Mucosa of stomach (tissue), 1 donor: ENCODE data around the gene PDF.

Experiments
- H3K27me3 ChIP-seq: one replicate; pipeline ENCODE4 v1.7.0; 2013; ENCODE audit warnings: mild to moderate bottlenecking, low read length; ENCODE audit not compliant: control insufficient read depth, insufficient read depth
- H3K36me3 ChIP-seq: one replicate; pipeline ENCODE4 v1.7.0; 2013; ENCODE audit warnings: low read length; ENCODE audit not compliant: control insufficient read depth, insufficient read depth
- H3K4me1 ChIP-seq: one replicate; pipeline ENCODE4 v1.7.0; 2013; ENCODE audit warnings: mild to moderate bottlenecking, low read length; ENCODE audit not compliant: control insufficient read depth, insufficient read depth
- H3K4me3 ChIP-seq: one replicate; pipeline ENCODE4 v1.7.0; 2013; ENCODE audit warnings: low read length
- H3K9ac ChIP-seq: one replicate; pipeline ENCODE4 v1.7.0; 2013; ENCODE audit warnings: mild to moderate bottlenecking, low read length, moderate library complexity
- H3K9me3 ChIP-seq: one replicate; pipeline ENCODE4 v1.7.0; 2013; ENCODE audit warnings: mild to moderate bottlenecking, low read length, moderate library complexity; ENCODE audit not compliant: control insufficient read depth
- donor health status: Pancreatic carcinoma.

PDF gene

DNA sequence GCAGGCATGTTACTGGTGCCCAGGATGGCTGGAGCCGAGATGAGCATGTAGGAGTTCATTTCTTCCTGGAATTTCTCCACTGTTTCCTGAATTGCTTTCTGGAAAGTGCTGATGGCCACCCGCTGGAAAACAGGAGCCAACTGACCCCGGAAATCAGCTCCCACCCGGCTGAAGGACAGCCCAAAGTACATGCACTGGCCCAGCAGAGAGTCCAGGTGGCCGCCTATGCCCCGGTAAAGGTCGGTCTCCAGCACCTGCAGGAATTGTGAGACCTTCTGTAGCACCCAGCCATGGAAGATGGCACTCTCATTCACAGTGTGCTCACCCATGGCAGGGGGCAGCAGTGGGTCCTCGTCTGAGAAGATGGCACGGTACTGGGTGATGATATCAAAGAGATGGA is 4.3 kb upstream of the PDF start:
- no peak overlapping the region for H3K4me3 ChIP-seq
- H3K27me3 ChIP-seq = no peaks in the 10 kb centered on the region
- H3K4me1 ChIP-seq = peaks cover 7% of the 10 kb centered on the region
- H3K36me3 ChIP-seq = peaks cover 6% of the 10 kb centered on the region
- H3K9me3 ChIP-seq = no peaks in the 10 kb centered on the region
- no peak overlapping the region for H3K9ac ChIP-seq

DNA sequence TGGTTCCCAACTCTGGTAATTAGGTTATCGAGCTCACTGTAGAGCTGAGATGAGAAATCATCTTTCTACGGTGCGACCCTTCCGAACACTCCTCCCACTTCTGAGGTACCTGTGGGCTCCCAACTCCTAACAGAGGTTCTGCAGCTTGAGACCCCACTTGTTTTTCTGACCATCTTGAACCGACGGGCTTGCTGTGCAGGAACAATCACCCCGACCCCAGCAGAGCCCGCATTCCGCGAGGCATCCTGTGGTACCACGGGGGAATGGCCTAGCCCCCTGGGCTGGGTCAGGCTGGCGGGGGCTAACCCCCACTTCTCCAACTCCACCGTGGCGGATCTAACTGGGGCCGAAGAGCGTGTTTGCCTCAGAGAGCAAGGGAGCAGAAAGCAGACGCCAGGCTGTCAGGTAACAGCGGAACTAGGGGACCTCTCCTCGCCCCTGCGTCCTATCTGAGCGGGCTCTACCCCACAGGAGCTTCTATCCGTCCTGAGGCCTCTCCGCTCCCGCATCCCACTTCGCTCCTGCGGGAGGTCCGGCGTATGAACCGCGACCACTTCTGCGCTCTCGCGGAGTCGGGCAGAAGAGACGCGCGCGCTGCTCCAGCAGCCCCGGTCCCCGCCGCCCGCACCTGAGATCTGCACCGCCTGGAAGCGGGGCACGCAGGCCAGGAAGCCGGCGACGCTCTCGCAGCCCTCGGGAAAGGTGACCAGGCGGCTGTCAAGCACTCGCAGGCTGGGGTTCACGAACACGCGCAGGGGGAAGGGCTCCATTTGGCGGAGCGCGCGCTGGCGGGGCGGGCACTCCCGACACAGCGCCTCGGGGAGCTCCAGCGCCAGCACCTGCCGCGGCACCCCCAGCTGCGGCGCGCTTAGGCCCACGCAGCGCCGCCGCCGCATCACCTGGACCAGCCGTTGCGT is 761 bp downstream of the PDF start:
- H3K36me3 ChIP-seq = peaks cover 6% of the 10 kb centered on the region
- peak overlapping the region; percentile 49 for H3K4me3 ChIP-seq
- H3K9me3 ChIP-seq = no peaks in the 10 kb centered on the region
- peaks cover 36% of the 10 kb centered on the region for H3K4me1 ChIP-seq
- peak overlapping the region; percentile 78 for H3K9ac ChIP-seq
- H3K27me3 ChIP-seq = no peaks in the 10 kb centered on the region

DNA sequence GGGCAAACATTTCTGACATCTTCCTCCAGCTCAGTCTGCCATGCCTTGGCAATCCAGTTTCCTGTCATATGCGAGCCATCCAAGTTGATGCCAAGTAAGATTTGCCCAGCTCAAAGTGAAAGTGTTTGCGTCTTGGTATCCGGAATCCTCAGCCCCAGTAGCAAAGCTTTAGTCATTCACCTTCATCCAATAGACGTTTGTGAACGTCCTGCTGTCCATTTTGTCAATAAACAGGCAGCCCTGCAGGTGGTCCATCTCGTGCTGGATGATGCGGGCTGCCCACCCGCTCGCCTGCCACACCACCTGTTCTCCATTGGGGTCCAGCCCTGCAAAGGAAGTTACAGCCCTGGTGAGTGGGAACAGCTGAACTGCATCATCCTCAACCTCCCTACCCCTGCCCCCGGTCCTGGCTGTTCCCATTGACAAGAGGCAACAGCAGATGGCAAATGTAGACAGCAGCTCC is 1.5 kb downstream of the PDF start:
- peak overlapping the region; percentile 78 for H3K9ac ChIP-seq
- peak overlapping the region; percentile 49 for H3K4me3 ChIP-seq
- H3K36me3 ChIP-seq = peaks cover 1% of the 10 kb centered on the region
- no peaks in the 10 kb centered on the region for H3K27me3 ChIP-seq
- peaks cover 44% of the 10 kb centered on the region for H3K4me1 ChIP-seq
- no peaks in the 10 kb centered on the region for H3K9me3 ChIP-seq

DNA sequence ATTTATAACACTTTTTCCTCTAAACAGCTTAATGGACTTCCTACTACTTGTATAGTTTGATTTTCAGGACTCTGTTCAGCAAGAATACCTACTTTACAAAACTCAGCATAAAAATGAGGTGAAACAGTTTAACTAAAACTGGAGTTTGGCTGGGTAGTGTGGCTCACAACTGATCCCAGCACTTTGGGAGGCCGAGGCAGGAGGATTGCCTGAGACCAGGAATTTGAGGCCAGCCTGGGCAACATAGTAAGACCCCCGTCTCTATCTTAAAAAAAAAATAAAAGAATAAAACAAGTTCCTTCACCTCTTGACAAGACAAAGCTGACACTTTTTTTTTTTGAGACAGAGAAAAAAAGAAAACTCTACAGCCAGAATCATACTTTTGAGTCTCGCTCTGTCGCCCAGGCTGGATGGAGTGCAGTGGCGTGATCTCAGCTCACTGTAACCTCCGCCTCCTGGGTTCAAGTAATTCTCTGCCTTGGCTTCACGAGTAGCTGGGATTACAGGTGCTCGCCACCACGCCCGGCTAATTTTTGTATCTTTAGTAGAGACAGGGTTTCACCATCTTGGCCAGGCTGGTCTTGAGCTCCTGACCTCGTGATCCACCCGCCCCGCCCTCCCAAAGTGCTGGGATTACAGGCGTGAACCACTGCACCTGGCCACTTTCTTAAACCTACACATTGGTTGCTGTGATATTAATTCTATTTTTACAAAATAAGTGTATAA is 2.6 kb downstream of the PDF start:
- peaks cover 45% of the 10 kb centered on the region for H3K4me1 ChIP-seq
- no peak overlapping the region for H3K9ac ChIP-seq
- no peaks in the 10 kb centered on the region for H3K9me3 ChIP-seq
- no peak overlapping the region for H3K4me3 ChIP-seq
- peaks cover 4% of the 10 kb centered on the region for H3K36me3 ChIP-seq
- no peaks in the 10 kb centered on the region for H3K27me3 ChIP-seq

DNA sequence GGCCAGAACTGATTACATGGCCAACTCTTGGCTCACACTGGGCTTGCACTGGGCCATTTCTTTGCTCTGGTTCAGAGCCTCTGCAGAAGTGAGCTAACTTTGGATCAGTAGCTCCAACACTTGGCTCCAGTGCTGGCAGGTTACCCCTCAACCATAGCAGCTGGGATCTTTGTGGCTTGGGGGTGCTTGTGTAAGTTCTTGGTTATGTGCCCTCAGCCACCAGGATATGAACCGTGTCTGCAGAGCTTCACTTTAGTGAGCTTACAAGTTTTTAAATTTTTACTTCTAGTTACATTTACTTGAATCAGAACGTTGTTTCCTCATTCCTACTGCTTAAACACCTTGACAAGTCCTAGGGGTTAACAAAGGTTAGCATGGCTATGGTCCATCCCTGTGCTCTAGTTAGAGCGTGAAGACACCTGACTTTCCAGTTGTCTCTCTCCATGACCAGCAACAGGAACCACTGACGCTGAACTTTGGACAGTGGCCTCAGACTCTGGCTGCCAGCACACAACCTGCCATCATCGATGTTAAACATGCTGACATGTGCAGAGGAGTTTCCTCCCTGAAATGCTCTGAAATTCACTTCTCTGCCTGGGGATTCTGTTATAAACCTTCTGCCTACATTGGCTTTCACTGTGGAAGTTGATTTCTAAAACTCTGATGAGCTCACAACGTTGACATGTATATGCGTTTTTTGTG is 4.1 kb downstream of the PDF start:
- Histone ChIP-seq H3K4me3 (no peak overlapping the region), H3K9me3 (no peaks in the 10 kb centered on the region), H3K36me3 (peaks cover 7% of the 10 kb centered on the region), H3K4me1 (peaks cover 45% of the 10 kb centered on the region), H3K9ac (no peak overlapping the region), H3K27me3 (no peaks in the 10 kb centered on the region)

DNA sequence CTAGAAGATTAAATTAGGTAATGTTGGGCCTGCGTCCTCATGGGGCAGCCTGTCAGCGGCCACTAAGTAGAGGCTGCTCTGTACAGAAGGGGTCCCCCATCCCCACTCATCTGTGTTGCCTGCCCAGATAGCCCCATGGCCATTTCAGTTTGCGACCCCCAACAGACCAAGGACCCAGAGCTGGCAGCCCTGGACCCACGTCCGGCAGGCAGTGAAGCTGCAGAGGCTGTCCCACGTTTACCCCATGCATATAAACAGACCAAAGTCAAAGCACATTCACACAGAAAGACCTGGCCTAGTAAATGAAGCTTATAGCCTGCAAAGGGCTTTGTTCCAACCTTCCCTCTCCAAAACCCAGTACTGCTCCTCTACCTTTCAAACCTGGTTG is 4.6 kb downstream of the PDF start:
- Histone ChIP-seq H3K9ac (no peak overlapping the region), H3K4me3 (no peak overlapping the region), H3K36me3 (peaks cover 8% of the 10 kb centered on the region), H3K4me1 (peaks cover 45% of the 10 kb centered on the region), H3K9me3 (no peaks in the 10 kb centered on the region), H3K27me3 (no peaks in the 10 kb centered on the region)

DNA sequence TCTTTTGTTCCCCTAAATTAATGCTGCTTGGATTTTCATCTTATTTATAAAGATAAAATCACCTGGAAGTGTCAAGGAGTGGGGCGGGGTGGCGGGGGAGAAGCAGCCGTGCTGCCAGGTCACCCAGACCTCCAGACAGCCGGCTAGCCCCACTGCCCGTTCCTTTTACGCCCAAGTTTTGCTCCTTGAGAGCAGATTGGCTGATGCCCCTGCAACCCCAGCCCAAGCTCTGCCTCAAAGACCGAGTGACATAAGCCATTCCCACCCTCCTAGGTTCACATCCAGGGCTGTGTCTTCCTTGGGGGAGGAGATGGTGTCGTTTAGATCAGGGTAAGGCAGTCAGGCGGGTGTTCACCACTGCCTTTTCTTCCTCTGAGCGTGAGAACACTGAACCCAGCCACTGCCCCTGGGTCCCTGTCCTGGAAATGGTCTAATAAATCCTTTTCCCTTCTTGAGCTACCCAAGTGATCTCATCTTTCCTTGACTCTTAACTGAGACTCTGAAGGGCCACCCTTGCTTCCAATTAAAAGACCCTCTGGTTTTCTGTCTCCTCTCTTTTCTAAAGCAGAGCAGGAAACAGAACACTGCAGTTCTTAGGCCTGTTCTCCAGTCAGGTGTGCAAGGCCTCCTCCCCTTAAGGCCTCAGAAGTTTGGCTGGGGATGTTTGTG is 5.7 kb downstream of the PDF start:
- Histone ChIP-seq H3K36me3 (peaks cover 19% of the 10 kb centered on the region), H3K9ac (no peak overlapping the region), H3K27me3 (no peaks in the 10 kb centered on the region), H3K4me1 (peaks cover 45% of the 10 kb centered on the region), H3K9me3 (no peaks in the 10 kb centered on the region), H3K4me3 (no peak overlapping the region)

DNA sequence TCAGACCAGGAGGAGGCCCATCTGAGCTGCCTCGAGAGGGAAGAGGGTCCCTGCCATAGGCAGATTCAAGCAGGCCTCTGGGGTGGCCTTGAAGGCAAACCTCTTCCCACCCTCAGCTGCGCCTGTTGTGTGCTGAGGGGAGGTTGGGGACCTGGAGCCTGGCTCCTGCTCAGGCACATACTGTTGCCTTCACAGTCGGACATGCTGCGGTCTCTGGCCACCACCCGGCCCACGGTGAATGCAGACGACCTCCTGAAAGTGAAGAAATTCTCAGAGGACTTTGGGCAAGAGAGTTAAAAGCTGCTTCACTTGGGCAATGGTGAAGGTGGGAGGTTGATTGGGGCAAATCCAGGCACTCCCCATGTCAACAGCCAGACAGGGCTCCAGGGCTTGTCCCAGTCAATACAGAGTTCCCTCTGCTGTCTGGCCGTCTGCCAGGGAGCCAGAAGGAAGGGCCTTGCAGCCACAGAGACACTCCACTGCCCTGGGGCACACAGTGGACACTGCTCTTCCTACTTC is 6.3 kb downstream of the PDF start:
- Histone ChIP-seq H3K4me1 (peaks cover 39% of the 10 kb centered on the region), H3K27me3 (no peaks in the 10 kb centered on the region), H3K36me3 (peaks cover 20% of the 10 kb centered on the region), H3K9me3 (no peaks in the 10 kb centered on the region), H3K4me3 (no peak overlapping the region), H3K9ac (no peak overlapping the region)

DNA sequence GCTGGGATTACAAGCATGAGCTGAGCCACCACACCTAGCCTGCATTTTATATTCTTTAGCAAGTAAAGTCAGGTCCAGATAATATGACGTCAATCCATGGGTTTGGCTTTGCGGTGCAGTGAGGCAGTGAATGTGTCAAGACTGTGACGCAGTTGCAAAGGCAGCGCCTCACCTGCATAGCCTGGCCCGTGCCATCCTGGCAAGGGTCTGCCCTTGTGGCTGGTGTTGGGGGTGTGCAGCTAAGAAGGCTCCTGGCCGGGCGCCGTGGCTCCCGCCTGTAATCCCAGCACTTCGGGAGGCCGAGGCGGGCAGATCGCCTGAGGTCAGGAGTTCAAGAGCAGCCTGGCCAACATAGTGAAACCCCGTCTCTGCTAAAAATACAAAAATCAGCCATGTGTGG is 7.0 kb downstream of the PDF start:
- no peaks in the 10 kb centered on the region for H3K27me3 ChIP-seq
- no peaks in the 10 kb centered on the region for H3K9me3 ChIP-seq
- peaks cover 33% of the 10 kb centered on the region for H3K4me1 ChIP-seq
- H3K4me3 ChIP-seq = no peak overlapping the region
- no peak overlapping the region for H3K9ac ChIP-seq
- H3K36me3 ChIP-seq = peaks cover 20% of the 10 kb centered on the region

DNA sequence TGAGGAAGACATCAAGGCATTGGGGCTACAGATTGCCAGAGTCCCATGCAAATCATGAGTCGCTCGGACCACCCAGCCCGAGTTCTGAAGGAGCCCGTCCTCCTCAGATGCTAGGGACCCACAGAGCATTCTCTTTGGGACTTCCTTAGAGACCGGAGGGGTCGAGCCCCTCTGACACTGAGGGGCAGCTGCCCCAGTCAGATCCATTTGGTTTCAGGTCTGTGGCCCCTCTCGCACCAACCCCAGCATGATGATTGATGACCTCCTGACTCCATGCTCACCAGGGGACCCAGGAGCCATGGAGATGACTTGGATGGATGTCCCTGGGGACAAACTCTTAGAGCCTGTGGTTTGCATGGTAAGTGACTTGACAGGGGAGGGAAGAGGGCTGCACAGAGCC is 8.0 kb downstream of the PDF start:
- peaks cover 26% of the 10 kb centered on the region for H3K4me1 ChIP-seq
- H3K4me3 ChIP-seq = no peak overlapping the region
- peaks cover 20% of the 10 kb centered on the region for H3K36me3 ChIP-seq
- H3K9me3 ChIP-seq = no peaks in the 10 kb centered on the region
- H3K9ac ChIP-seq = no peak overlapping the region
- no peaks in the 10 kb centered on the region for H3K27me3 ChIP-seq

DNA sequence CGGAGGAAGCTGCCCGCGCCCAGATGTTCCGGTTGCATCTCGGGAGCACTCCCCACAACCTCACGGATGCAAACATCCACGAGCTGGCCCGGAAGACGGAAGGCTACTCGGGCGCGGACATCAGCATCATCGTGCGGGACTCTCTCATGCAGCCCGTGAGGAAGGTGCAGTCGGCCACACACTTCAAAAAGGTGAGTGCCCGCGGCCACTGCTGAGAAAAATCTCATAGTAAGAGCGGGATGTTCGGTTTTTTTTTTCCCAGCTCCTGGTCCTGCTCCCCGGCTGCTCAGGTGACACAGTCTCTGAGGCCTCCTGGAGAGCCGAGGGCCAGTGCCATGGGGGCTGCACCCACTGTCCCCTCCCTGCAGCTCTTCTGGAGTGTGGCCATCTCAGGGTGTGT is 9.3 kb downstream of the PDF start:
- Histone ChIP-seq H3K9ac (no peak overlapping the region), H3K9me3 (no peaks in the 10 kb centered on the region), H3K4me1 (peaks cover 15% of the 10 kb centered on the region), H3K27me3 (no peaks in the 10 kb centered on the region), H3K36me3 (peaks cover 30% of the 10 kb centered on the region), H3K4me3 (no peak overlapping the region)
